Thymus (tissue), 11 donors: ENCODE results near the gene FLT3. TPM values are rescaled to one million over a fixed set of nuclear protein-coding genes. Genes with fewer than 3 reads are reported as not detected.
"Not testable (repeated sequence)": the region's sequence is repeated elsewhere in the genome, so short reads cannot be mapped to it uniquely, and the experiment has no call there.

Experiments
- DNase-seq, 9 donors: peaks; one replicate each; pipeline ENCODE4 v3.0.0-alpha.2; 2013; ENCODE audit warnings: low spot score in 9 of 9, low read depth in 6 of 9, missing footprints in 1 of 9
- H3K27ac ChIP-seq, 2 donors: one replicate each; pipeline ENCODE4 v1.5.1; 2013; ENCODE audit warnings: control low read depth in 1 of 2, low read depth in 1 of 2, low read length in 1 of 2, mild to moderate bottlenecking in 1 of 2, moderate library complexity in 1 of 2
- H3K27me3 ChIP-seq, 2 donors: one replicate each; pipeline ENCODE4 v1.5.1; 2013; ENCODE audit warnings: low read length in 1 of 2; ENCODE audit not compliant: control insufficient read depth in 2 of 2, insufficient read depth in 1 of 2
- H3K36me3 ChIP-seq, 2 donors: one replicate each; pipeline ENCODE4 v1.5.1; 2013; ENCODE audit warnings: low read length in 1 of 2, mild to moderate bottlenecking in 1 of 2, moderate library complexity in 1 of 2; ENCODE audit not compliant: control insufficient read depth in 2 of 2, insufficient read depth in 2 of 2
- H3K4me1 ChIP-seq, 2 donors: one replicate each; pipeline ENCODE4 v1.5.1; 2013; ENCODE audit warnings: low read length in 2 of 2; ENCODE audit not compliant: control insufficient read depth in 2 of 2, insufficient read depth in 2 of 2
- H3K4me3 ChIP-seq, 2 donors: one replicate each; pipeline ENCODE4 v1.5.1; 2013; ENCODE audit warnings: low read length in 2 of 2, control low read depth in 1 of 2, mild to moderate bottlenecking in 1 of 2
- H3K9me3 ChIP-seq, 2 donors: one replicate each; pipeline ENCODE4 v1.5.1; 2013; ENCODE audit warnings: low read length in 1 of 2, mild to moderate bottlenecking in 1 of 2; ENCODE audit not compliant: control insufficient read depth in 2 of 2, insufficient read depth in 1 of 2
- WGBS: extraction: QIAGEN DNeasy Blood & Tissue Kit; methylation state at CpG from one replicate; pipeline ENCODE4 v1.1.7; 2013; 5-methylcytosine and 5-hydroxymethylcytosine counted together
- polyA plus RNA-seq: library from polyadenylated mRNA; stranded (reverse); fragments of 200-250 nt; gene quantifications from one replicate; pipeline ENCODE4 v1.2.3, GENCODE V29; 2013
- total RNA-seq: library from RNA; stranded (reverse); fragments of 120-200 nt; gene quantifications from one replicate; pipeline ENCODE4 v1.2.4, GENCODE V29; 2013
- donor health status: healthy.

FLT3 gene
- total and polyA plus RNA-seq, 2 donors, result 8.3 to 11.6 TPM

- no peaks in the 10 kb centered on the region for H3K9me3 ChIP-seq
- H3K36me3 ChIP-seq, result no peaks in the 10 kb centered on the region
- H3K4me3 ChIP-seq, result no peak overlapping the region
- H3K27ac ChIP-seq, result no peak overlapping the region
- 95% methylated on average over 1 of the region's 1 CpG for WGBS
- H3K27me3 ChIP-seq, result no peaks in the 10 kb centered on the region
- H3K4me1 ChIP-seq, result no peaks in the 10 kb centered on the region
- DNase-seq, result no peak
Measured at GRCh38 chr13:28116736-28117135, 16.4 kb upstream of the FLT3 start.

GRCh38 chr13:28110414-28110813, 10.0 kb upstream of the FLT3 start:
- Histone ChIP-seq H3K36me3 (no peaks in the 10 kb centered on the region), H3K9me3 (no peaks in the 10 kb centered on the region), H3K27ac (no peak overlapping the region), H3K4me1 (no peaks in the 10 kb centered on the region), H3K4me3 (no peak overlapping the region), H3K27me3 (no peaks in the 10 kb centered on the region)
- DNase-seq, result no peak
- WGBS, result 95% methylated on average over 3 of the region's 3 CpGs

GRCh38 chr13:28106976-28107375, 6.6 kb upstream of the FLT3 start:
- H3K9me3 ChIP-seq, result no peaks in the 10 kb centered on the region
- no peak for DNase-seq
- WGBS, result 63% methylated on average over 1 of the region's 1 CpG
- H3K4me1 ChIP-seq, result no peaks in the 10 kb centered on the region
- H3K36me3 ChIP-seq, result no peaks in the 10 kb centered on the region
- no peak overlapping the region for H3K4me3 ChIP-seq
- H3K27ac ChIP-seq, result no peak overlapping the region
- peaks cover 0 to 4% of the 10 kb centered on the region in 2 donors for H3K27me3 ChIP-seq

GRCh38 chr13:28101886-28102285, 1.5 kb upstream of the FLT3 start:
- not testable (repeated sequence) for H3K4me1 ChIP-seq, H3K9me3 ChIP-seq, H3K36me3 ChIP-seq, H3K27ac ChIP-seq, DNase-seq, H3K4me3 ChIP-seq
- 97% methylated on average over 4 of the region's 4 CpGs for WGBS
- H3K27me3 ChIP-seq, result peaks cover 27 to 38% of the 10 kb centered on the region in 2 donors

GRCh38 chr13:28099396-28100149, 803 bp downstream of the FLT3 start:
- no peak for DNase-seq
- H3K27ac ChIP-seq, result no peak overlapping the region
- 6% methylated on average over 35 of the region's 35 CpGs for WGBS

GRCh38 chr13:28097503-28097902, 2.9 kb downstream of the FLT3 start:
- no peak for DNase-seq

More at GRCh38 chr13:28099396-28100149, 803 bp downstream of the FLT3 start:
- Histone ChIP-seq H3K9me3 (peaks cover 0 to 2% of the 10 kb centered on the region in 2 donors), H3K4me1 (peaks cover 8 to 9% of the 10 kb centered on the region in 2 donors), H3K36me3 (no peaks in the 10 kb centered on the region), H3K4me3 (peak overlapping the region in 1 of 2 donors; percentile 53), H3K27me3 (peaks cover 27 to 38% of the 10 kb centered on the region in 2 donors)

GRCh38 chr13:28094306-28094705, 6.1 kb downstream of the FLT3 start:
- no peak overlapping the region for H3K4me3 ChIP-seq
- H3K27ac ChIP-seq, result peak overlapping the region; percentile 10 to 31
- WGBS, result 35% methylated on average over 4 of the region's 4 CpGs
- H3K4me1 ChIP-seq, result peaks cover 8 to 10% of the 10 kb centered on the region in 2 donors
- H3K36me3 ChIP-seq, result no peaks in the 10 kb centered on the region
- no peaks in the 10 kb centered on the region for H3K9me3 ChIP-seq
- no peak for DNase-seq
- H3K27me3 ChIP-seq, result peaks cover 7 to 10% of the 10 kb centered on the region in 2 donors

More at GRCh38 chr13:28097503-28097902, 2.9 kb downstream of the FLT3 start:
- Histone ChIP-seq H3K9me3 (peaks cover 0 to 2% of the 10 kb centered on the region in 2 donors), H3K4me3 (no peak overlapping the region), H3K27me3 (peaks cover 27 to 37% of the 10 kb centered on the region in 2 donors), H3K4me1 (peaks cover 15 to 17% of the 10 kb centered on the region in 2 donors), H3K36me3 (no peaks in the 10 kb centered on the region), H3K27ac (no peak overlapping the region)
- WGBS, result 77% methylated on average over 3 of the region's 3 CpGs

- Histone ChIP-seq H3K9me3 (no peaks in the 10 kb centered on the region), H3K36me3 (no peaks in the 10 kb centered on the region), H3K4me3 (no peak overlapping the region), H3K4me1 (peaks cover 8 to 10% of the 10 kb centered on the region in 2 donors), H3K27ac (peak overlapping the region in 1 of 2 donors; percentile 46), H3K27me3 (peaks cover 6 to 7% of the 10 kb centered on the region in 2 donors)
- peak in 2 of 9 donors; percentile 17 to 51 for DNase-seq
- 4% methylated on average over 5 of the region's 5 CpGs for WGBS
Measured at GRCh38 chr13:28093881-28094280, 6.5 kb downstream of the FLT3 start.

- H3K9me3 ChIP-seq, result no peaks in the 10 kb centered on the region
- WGBS, result 86% methylated on average over 2 of the region's 2 CpGs
- H3K4me3 ChIP-seq, result no peak overlapping the region
- H3K27me3 ChIP-seq, result peaks cover 0 to under 1% of the 10 kb centered on the region in 2 donors
- H3K4me1 ChIP-seq, result peaks cover 8 to 10% of the 10 kb centered on the region in 2 donors
- H3K36me3 ChIP-seq, result no peaks in the 10 kb centered on the region
- DNase-seq, result no peak
- H3K27ac ChIP-seq, result no peak overlapping the region
Measured at GRCh38 chr13:28092431-28092830, 7.9 kb downstream of the FLT3 start.
